Endometrial microvascular endothelial cells (primary cell): ENCODE results near the gene SKAP2. TPM values are rescaled to one million over a fixed set of nuclear protein-coding genes. Genes with fewer than 3 reads are reported as not detected.
"Not testable (repeated sequence)": the region's sequence is repeated elsewhere in the genome, so short reads cannot be mapped to it uniquely, and the experiment has no call there.

Source experiments
- in situ Hi-C: cut with HindIII; loops from 2 replicates; pipeline ENCODE4 v1.10.0; 2017; ENCODE audit warnings: low sequenced_read_pairs, low pct_unique_long_range_greater_than_20kb; ENCODE audit errors: inconsistent ontology term
- total RNA-seq: library from RNA; depleted of rRNA; stranded (reverse); fragments of >200 nt; gene quantifications from one replicate; pipeline ENCODE4 v1.2.3, GENCODE V29; 2015; ENCODE audit errors: inconsistent ontology term

SKAP2 gene
- total RNA-seq, 1 donor from 2014 or later: 21.0 TPM

DNA sequence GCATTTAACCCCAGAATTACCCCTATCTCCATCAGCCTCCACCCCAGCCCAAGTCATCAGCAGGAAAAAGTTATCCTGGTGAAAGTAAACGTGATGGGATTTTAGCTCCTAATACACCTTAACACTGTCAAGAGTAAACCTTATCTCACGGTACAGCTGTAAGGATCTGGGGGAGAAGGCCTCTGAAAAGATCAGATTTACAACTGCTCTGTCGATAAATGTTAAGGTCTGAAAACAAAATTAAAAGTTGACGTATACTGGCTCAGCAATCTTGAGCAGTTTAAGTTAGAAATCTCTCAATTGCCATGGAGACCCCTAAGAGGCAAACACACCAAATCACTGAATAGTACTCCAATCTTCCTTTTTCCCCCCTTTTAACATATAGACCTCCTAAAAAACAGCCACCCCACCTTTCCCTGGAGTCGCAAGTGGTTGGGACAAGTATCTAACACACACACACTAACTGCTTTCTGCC is 6.1 kb downstream of the SKAP2 start:
- in situ Hi-C loops: no loop called here

DNA sequence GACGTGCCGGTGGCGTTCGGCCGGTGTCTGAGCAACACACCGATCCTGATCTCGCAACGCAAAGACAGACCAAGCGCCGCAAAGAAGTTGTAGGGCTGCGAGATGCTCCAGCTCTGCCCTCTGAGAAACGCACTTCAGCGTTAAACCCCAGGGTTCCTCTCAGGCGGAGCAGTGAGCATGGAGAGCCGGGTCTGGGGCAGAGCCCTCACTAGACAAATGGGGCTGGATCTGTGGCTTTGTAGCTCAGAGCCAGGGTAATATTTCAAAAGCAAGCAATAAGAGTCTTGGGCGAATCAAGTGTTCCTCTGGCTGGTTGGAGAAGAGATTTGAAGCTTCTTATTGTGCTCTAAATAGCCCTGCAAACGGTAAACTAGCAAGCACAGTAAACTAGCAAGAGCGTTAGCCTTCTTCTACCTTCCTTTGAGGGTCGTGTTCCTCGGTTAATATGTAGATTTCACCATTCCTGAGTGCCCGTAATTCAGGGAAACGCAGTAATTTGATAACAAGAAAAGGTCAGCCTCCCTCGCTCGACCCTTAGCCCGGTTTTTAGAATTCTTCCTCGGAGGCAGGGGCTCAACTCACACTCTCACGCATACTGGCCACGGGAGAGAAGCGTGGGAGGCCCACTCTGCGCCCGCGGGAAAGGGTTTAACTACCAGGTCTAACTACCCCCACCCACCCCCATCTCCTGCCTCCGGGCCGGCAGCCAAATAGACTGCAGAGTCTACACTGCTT is 6.7 kb downstream of the SKAP2 start:
- in situ Hi-C loops: no loop called here

DNA sequence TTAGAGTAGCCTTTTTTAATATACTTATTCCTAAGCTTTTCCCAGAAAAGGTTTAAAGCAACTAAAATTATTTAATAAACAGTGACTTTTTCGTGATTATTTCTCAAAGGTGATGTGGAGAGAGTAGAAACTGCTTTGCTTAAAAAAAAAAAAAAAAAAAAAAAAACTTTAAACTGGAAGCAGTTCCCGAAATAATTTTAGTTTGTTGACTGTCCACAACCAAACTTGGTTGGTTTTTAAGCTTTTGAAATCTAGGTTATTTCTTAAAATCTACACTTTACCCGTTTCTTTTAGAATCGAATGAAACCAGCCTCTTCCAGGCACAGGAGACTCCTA is 7.3 kb downstream of the SKAP2 start:
- in situ Hi-C loops: no loop called here

DNA sequence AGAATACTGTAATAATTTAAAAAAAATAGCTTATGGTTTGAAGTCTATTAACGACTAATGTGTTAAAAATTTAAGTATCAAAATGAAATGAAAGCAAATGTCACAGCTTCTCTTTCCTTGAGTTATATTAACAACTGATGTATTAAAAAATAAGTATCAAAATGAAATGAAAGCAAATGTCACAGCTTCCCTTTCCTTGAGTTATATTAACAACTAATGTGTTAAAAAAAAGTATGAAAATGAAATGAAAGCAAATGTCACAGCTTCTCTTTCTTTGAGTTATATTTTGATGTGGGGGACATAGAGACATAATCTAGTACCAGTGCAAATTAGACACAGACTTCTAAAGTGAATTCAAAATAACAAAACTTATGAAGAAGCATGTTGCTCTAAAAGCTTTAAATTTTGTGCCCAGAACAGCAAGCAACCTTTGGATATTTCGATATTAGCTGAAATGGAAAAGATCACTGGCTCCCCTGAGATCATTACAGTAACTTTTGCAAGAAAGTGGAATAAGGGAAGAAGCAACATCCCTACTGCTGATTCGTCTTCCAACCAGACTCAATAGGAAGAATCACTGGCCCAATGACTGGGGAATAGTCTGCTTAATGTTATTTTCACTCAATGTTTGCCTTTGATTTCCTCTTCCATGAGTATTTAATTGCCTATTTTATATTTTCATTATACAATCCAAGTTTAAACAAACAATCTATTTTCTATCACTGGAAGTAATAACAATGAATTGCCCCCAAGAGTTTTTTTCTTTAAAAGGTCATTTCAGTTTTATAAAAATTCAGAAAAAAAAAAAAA is 8.0 kb downstream of the SKAP2 start:
- in situ Hi-C loops: no loop called here

DNA sequence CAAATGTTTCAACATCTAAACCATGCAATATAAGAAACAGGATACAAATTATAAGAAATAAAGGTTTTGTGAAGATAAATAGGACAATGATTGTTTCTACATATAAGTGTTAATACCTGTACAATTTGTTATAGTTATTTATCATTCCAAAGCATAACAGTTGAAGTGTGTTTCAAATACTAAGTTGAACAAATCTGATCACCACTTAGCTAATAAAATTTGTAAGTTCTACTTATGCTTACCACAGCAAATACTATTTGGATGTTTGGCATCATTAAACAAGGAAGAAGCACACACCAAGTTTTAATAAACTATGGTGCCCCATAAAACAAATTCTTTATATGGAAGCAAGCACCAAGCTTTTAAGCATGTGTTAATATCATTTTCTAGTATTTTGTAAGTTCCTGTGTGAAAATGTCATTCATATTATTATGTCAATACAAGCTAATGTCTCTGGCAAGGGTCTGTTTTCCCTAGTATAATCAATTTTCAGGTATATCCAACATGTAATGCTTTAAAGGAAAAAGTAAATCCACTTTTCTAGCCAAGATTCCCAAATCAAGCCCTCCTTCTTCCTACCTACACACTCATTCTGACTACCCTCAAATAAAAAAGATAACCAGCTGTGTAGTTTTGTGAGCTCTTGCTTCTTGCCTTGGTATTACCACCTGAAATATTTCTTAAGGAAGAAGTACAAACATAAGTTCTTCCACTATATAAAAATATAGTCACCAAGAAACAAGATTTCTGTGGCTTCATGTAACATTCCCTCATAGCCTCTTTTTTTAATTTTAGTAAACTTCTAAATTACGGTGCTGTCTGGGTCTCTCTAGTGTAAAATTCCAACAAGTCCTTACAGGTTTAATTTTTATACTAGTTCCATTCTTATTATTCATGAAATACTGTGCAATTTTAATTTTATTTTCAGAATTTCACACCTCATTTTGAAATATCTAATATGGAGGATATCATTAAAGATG is 9.2 kb downstream of the SKAP2 start:
- in situ Hi-C loops: no loop called here

DNA sequence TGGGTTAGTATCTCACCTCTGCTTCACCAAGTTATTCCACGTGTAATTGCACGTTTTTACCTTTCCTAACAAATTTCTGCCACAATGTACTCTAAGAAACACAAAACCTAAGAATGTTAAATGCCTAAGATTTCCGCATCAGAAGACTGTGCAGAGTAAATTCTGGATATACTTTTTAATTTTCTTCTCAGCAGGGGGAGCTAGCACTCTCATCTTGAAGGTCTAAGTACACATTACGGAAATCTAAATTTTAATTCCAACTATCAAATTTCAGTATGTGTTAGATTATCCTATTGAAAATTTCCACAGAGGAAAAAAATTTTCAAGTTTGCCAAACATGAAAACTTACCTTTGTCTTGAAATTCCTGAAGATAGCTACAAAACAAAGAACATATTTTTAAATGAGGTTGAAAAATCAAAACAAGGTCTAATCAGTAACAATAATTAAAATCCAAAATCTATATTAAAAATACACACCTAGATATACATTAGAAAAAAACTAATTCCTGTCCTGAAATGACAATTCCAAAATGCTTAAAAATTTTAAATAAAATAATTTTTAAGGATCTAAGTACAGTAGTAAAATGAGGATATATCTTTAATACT is 10.5 kb downstream of the SKAP2 start:
- in situ Hi-C loops: no loop called here

DNA sequence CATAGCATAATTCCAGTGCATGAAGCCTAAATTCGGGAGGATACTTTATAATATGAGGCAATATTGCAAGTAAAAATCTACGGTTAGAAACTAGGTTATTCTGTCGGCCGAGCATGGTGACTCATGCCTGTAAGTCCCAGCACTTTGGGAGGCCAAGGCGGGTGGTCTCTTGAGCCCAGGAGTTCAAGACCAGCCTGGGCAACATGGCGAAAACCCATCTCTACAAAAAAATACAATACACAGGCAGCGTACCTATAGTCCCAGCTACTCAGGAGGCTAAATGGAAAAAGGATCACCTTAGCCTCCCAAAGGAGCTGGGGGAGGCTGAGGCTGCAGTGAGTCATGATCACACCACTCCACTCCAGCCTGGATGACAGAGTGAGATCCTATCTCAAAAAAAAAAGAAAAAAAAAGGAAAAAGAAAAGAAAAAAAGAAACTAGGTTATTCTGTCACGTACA is 14.2 kb downstream of the SKAP2 start:
- in situ Hi-C loops: no loop called here

DNA sequence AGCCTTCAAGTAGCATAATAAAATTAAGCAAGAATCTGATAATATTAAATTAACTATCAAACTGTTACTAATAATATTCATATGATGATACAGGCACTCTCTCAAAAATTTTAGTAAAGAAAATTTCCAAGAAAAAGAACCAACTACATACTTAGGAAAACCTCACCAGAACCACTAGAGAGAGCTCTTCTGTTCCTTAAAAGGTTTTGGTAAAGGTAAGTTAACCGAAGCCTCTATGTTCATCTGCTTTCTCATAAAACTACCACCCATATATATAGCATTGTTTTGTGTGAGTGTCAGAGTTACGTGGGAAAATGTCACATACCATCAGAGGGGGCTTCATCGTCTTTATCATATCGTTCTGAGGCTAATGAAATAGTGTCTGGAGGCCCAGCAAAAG is 20.7 kb downstream of the SKAP2 start:
- in situ Hi-C loops: no loop called here

DNA sequence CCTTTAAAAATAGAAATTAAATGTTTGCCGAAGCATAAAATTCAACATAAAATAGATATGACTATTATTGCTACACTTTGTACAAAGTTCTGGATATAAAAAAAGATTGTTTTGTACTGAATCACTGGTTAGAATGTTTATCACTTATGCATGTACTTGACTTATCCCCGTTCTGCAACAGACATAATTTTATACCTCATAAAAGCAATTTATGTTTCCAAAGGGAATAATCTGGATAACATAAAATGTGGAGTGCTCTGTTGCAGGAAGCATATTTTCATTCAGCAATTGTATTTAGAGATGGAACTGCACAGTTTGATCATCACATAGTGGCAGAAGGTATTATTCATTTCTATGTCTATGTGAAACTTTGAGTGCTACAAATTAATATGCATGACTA is 21.5 kb downstream of the SKAP2 start:
- in situ Hi-C loops: no loop called here

DNA sequence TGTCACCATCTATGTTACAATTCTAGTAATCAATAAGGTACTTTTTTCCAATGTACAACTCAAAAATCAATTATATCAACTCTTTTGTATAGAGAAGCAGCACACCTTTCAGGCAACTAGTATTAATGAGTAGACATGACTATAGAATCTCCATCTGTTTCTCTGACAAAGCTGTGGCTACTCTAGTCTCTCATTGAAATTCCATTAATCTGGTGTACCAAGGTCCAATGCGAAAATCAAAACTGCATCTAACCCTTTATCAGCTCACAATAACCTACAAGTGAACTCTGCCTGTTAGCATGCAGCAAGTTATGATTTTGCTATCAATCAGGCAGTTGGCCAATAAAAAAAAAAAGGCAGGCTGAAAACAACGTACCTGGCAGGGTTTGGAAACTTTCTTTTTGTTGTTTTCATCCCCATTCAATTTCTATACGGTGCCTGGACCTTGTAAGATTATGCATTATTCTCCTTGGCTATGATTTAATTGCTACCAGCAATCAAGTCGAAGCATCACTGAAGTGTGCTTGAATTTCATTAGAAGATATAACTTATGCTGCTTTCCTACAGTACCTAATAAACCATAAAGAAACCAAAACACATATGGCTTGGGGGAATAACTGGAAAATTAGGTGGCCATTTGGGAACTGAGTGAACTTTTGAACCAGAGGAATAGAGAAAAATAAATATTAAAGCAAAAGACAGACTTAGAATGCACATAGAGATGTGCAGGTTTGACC is 23.2 kb downstream of the SKAP2 start:
- in situ Hi-C loops: no loop called here

DNA sequence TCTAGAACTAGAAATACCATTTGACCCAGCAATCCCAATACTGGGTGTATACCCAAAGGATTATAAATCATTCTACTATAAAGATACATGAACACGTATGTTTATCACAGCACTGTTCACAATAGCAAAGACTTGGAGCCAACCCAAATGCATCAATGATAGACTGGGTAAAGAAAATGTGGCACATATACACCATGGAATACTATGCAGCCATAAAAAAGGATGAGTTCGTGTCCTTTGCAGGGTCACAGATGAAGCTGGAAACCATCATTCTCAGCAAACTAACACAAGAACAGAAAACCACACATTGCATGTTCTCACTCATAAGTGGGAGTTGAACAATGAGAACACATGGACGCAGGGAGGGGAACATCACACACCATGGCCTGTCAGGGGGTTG is 27.6 kb downstream of the SKAP2 start:
- in situ Hi-C loops: not testable (repeated sequence)

DNA sequence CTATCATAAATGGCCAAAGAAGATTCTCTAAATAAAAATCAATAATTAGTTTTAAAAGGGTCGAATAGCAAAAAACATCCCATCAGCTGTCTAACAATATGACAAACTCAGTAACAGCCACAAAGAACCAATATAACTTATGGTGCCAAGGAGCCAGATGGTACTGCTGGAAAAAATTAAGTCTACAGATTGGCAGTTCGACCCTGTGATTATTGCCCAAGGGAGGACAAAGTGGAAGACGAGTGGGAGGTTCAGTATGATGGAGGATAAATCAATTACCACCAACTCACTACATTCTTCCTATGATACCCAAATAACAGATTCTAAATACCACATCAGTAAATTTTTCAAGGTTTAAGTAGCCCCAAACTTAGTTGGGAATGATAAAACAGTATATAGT is 49.0 kb downstream of the SKAP2 start:
- in situ Hi-C loops: no loop called here

DNA sequence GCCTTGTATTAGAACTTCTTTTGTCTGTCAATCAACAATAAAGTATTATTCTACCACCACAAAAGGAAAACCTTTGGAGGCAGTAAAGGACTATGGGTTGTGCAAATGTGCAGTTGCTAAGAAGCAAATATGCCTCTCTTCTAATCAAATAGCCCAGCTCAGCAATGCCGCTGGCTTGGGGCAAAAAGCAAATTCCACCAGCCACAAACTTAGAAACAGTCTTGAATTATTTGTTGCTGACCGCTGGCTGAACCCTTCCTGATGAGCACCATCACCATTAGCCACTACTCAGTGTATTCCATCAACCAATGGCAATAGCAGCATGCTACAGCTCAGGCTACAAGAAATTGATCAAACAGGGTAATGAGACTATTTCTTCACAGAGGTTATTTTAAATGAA is 51.0 kb downstream of the SKAP2 start:
- in situ Hi-C loops: no loop called here

DNA sequence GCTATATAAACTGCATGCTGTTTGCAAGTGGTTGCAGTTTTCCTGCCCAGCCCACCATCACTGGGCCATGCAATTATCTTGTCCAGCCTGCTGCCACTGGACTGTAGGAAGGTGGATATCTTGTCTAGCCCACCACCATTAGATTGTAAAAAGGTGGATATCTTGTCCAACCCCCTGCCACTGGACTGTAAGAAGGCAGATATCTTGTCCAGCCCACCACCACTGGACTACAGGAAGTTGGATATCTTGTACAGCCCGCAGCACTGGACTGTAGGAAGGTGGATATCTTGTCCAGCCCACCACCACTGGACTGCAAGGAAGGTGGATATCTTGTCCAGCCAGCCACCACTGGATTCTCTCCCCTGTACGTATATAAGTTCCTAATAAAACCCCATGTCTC is 69.8 kb downstream of the SKAP2 start:
- in situ Hi-C loops: no loop called here

DNA sequence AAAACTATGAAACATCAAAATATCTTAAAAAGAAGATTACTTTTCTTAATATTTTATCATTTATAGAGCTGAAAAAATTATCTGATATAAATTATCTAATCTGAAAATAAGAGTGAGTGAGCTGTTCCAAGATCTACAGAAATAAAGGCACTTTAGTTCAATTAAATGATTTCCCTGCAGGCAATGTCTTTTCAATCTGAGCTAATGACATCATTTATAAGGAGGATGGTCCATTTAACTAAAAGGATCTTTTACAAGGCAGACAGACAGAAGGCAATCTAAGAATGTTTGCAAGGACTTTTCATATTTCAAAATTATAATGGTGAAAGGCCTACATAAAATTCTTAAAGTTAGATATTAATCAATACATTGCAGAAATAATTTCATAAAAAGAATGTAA is 71.8 kb downstream of the SKAP2 start:
- in situ Hi-C loops: no loop called here

DNA sequence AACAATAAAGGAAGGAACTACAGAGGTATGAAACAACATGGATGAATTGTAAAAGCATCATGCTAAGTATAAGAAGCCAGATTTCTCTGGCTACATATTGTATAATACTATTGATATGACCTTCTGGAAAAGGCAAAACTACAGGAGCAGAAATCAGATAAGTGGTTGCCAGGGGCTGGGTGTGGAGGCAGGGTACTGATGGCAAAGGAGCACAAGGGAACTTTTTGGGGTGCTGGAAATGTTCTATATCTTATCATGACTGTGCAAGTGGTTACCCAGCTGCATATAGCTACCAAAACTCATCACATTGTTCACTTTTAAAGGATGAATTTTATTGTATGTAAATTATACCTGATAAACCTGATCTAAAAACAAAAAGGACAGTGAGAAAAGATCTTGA is 72.4 kb downstream of the SKAP2 start:
- in situ Hi-C loops: no loop called here

DNA sequence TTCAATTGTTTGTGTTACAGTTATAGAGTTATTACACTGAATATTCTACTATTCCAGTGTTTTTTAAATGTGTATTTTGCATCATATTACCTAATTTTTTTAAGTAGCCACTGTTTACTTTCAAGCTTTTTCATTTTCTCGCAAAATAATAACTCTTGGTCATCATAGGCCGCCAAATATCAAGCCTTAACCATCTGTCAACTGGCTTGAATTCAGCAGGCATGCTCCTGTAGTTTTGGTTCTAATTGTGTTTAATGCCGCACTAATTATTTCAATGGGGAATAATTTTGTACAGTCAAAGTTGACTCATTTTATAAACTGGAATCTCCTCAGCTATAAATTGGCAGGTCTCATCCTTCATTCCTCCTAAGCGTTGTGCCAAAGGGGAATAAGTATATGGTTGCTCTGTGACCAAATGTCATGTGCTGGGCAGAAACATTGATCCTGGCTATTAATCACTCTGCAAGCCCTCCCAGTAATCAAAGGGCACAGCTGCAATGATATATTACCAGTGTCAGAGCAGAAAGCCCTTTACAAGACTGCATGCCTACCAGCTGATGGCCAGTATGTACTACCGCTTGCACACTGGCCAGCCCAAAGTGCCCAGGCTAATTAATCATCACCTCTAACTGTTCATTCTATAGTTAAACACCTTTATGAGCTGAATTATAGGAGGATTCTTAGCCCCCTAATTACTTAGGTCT is 74.8 kb downstream of the SKAP2 start:
- in situ Hi-C loops: no loop called here

DNA sequence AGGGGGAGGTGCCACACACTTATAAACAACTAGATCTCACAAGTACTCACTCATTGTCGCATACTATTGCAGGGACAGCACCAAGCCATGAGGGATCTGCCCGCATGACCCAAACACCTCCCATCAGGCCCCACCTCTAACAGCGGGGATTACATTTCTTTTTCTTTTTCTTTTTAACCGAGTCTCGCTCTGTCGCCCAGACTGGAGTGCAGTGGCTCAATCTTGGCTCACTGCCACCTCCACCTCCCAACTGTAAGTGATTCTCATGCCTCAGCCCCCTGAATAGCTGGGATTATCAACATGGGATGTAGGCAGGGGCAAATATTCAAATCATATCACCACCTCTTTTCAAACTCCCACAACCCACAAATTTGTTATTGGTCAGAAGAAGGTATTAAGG is 76.7 kb downstream of the SKAP2 start:
- in situ Hi-C loops: no loop called here
